Superior temporal gyrus (tissue), 1 donor: Measurements from ENCODE around the gene RYR2.

ENCODE experiments used
- DNase-seq: peaks from one replicate; pipeline ENCODE4 v3.0.0-alpha.2; 2016; ENCODE audit errors: extremely low spot score

The RYR2 gene

DNA sequence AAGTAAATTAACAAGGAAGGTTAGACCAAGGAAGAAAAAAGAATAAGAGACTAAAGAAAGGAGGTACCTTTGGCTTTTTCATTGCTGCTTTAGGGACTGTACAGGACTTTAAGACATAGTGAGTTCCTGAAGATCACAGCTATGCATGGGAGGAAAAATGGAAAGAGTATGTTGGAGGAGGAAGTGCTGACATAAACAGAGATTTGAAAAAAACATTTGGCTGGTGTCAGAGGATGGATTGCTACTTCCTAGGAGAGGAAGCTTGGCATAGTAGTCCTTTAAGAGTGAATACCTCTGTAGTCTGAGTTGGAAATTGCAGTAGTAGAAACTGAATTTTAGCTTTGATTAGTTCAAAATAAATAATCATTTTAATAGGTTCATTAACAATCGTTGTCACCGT, 398.4 kb downstream of the RYR2 start:
- no peak for DNase-seq

DNA sequence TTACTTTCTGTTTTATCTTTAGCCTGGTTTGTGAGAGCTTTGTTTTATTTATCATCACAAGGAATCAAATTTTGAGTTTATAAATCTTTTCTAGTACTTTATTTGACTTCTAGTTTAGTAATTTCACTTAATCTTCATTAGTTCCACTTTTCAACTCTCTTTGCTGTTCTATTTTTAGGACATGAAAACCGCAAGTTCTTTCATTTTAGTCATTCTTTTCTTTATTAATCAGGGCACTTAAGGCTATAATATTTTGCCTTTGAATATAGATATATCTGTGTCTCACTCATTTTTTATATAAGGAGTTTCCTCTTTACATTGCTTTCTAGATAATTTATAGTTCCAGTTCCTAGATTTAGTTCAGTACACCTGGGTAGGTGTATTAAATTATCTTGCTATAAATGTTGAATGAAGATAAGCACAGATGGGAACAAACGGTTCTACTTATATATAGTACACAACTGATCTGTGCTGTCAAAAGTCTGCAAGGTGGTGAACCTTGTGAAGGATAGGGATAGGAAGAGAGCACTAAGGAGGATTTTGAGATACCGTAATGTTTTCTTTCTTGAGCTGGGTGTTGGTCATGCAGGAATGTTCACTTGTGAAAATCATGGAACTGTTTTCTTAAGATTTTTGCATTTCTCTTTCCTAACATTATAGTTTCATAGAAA, 402.3 kb downstream of the RYR2 start:
- no peak for DNase-seq

DNA sequence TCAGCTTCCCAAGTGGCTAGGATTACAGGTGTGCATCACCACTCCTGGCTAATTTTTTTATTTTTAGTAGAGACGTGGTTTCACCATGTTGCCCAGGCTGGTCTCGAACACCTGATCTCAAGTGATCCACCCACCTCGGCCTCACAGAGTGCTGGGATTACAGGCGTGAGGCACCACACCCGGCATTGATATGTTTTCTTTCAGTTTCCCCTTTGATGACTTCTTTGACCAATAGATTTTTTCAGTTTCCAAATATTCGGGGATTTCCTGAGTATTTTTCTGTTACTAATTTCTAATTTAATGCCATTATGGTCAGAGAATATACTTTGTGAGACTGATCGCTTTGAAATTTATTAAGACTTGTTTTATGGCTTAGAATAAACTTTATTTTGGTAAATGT, 406.1 kb downstream of the RYR2 start:
- no peak for DNase-seq

DNA sequence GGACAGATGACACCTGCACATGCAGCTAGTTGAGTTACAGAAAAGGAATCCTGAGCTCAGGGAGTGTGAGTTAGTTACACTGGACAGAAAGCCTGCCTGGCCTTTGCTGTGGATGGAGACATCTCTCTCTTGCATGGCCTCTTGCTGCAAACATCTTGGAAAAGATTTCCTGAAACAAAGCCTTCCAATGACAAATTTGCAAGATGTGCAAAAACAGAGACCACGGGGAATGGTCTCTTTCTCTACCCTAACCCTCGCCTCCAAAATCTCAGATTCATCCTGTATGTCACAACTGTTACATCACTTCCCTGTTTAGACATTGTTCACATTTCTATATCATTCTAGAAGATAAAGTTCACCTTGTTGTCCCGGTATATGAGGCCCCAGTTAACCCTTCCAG, 415.6 kb downstream of the RYR2 start:
- no peak for DNase-seq

DNA sequence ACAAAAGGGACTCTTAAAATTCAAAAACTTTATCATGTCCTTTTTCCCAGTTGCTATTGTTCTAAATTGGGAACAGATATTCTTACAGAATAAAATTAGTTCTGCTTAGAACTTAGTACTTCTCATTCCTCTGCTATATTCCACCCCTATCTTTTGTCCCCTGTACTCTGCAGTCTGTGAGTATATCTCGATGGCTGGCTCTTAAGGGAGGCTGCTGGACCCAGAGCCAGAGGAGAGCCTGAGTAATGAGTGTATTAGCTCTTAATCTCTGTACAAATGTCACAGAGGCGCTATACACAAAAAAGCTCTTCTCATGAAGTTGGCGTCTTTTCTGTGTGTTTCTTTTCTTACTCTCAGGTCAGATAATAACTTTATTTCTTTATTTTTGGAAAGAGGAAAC, 425.3 kb downstream of the RYR2 start:
- no peak for DNase-seq

DNA sequence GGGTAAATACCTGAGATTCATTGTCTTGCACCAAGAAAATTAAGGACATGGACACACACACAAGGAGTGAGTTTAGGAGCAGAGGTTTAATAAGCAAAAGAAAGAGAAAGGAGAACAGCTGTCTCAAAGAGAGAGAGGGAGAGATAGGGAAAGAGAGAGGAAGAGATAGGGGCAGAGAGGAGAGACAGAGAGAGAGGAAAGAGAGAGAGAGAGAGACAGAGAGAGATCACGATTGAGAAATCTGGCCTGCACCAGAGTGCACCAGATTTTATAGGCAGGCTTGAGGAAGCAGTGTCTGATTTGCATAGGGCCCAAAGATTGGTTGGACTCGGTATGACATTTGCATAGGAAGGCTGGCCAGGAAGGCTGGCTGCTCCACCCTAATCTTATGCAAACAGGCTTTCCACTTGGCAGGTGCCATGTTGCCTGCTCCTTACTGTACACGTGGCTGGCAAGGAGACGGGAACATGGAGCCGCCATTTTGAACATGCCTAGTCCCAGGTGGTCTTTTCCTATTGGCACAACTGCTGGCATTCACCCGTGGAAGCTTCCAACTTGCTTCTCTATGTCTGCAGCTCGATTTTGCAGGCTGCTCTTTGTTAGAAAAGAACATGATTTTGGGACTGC, 428.8 kb downstream of the RYR2 start:
- no peak for DNase-seq

DNA sequence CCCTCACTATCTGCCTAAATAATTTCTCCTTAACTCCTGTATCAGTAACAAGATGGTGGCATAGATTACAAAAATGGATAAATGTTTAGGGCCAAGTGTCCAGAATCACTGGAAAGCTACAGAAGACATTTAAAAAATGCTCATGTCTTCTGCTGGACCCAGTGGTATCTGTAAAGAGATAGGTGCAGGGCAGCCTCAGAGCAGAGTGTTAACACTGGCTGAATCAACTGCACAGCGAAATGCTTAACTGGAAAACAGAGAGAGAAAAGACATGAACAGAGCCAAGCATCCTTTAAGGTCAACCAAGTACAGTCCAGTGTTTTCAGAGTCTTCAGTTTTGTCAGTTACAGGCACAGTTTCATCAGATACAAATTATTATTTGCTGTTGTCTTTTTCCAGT, 429.4 kb downstream of the RYR2 start:
- no peak for DNase-seq

DNA sequence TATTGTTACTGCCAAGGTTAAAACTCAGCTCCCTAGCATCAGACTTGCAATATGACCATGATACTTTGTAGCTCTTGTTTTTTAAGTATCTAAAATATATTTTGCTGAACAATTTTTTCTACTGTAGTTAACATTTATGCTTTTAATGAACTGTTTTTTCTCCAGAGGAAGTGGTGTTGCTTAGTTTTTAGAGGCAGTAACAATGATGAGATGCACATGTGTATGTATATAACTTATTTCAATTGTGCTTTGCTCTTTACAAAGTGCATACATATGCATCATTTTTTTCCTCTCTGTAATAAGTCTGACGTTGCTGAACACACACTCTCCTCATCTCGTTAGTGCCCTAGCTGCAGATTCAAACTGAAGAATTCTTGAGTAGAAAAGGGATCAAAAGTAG, 430.0 kb downstream of the RYR2 start:
- DNase-seq, result no peak

DNA sequence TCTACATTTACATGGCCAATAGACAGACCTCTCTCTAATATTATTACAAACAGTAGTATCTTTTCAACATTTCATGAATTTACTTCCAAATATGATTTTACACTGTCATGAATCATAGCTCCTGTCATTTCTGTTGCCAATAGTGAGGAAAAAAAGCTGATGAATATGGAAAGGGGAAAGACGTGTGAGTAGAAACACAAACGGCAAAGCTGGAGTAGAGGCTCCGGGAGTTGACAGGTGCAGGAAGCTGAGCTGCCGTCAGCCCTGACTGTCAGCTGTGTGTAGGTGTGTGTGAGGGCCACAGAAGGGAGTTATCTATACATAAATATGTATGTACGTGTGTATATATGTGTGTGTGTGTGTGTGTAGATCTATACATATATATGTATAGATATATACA, 431.9 kb downstream of the RYR2 start:
- no peak for DNase-seq

DNA sequence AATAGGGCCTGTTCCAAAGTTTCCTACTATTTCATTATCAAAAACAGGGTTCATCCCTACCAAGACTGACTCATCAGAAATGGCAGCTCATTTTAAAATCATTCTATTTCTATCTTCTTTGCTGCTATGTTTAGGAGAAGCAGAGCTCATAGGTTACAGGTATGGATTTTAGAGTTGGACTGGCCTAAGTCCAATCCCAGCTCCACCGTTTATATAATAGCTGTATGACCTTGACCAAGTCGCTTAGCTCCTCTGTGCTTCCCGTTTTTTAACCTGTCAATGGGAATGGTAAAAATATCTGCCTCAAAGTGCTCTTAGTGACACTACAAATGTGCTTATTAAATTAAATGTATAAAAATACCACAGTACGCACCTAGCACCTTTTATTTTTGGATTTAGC, 436.1 kb downstream of the RYR2 start:
- DNase-seq, result no peak

DNA sequence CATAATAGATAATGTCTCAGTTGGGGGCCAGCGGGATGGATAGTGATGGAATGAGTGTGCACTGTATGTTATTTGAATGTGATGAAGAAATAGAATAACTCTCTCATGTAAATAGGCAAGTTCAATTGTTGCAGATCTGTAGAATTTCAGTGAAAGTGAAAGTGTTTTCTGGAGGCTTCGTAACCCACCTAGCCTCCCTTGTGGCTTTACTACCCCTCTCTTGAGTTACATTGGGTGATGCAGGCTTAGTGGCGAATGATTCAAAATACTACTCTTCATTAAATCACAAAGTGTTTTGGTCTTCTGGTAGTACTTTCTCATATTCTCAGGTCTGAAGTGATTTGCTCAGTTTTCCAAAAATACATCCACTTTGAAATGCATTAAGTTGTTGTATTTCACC, 436.9 kb downstream of the RYR2 start:
- no peak for DNase-seq

DNA sequence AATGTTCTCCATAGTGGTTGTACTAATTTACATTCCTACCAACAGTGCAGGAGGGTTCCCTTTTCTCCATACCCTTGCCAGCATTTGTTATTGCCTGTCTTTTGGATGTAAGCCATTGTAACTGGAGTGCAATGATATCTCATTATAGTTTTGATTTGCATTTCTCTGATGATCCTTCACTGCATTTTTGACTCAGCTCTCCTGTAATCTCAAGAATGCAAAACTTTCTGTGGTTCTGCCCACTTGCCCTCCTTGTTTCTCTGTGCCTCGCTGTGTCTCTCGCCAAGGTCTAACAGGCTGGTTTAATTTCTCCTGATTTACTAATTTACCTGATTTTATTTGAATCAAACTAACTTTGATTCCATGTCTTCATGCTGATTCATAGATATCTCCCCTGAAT, 440.8 kb downstream of the RYR2 start:
- DNase-seq, result no peak

DNA sequence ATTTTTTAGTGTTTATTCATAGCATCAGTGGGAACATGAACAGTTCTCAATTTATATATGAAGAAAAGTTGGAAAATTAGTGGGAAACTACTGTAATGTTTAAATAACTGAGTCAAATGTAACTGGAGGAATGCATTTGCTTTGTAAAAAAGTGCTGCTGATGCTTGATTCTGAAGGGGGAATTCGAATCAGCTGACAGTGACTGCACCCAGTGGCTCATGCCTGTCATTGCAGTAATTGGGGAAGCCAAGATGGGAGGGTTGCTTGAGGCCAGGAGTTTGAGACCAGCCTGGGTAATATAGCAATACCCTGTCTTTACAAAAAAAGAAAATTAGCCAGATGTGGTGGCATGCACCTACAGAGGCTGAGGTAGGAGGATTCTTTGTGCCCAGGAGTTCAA, 450.4 kb downstream of the RYR2 start:
- DNase-seq, result no peak

DNA sequence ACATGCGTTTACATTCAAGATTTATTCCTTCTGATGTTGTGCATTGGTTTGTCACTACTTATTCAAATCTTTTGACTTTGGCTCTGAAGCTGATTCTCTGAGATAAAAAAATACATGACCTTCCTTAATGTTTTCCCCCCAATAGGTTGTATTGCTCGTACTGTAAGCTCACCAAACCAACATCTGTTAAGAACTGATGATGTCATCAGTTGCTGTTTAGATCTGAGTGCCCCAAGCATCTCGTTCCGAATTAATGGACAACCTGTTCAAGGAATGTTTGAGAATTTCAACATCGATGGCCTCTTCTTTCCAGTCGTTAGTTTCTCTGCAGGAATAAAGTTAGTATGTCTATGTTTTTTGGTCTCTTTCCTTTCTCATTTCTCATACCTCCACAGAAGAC, 458.6 kb downstream of the RYR2 start:
- DNase-seq, result no peak

DNA sequence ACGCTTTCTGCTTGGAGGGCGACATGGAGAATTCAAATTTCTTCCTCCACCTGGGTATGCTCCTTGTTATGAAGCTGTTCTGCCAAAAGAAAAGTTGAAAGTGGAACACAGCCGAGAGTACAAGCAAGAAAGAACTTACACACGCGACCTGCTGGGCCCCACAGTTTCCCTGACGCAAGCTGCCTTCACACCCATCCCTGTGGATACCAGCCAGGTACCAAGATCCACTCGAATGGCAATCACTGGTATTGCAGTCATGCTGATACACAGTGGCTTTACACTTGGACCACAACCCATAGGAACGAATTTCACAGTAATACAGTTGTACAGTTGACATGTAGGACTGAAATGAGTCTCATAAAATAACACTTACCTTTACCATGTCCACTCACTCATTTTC, 461.3 kb downstream of the RYR2 start:
- no peak for DNase-seq

DNA sequence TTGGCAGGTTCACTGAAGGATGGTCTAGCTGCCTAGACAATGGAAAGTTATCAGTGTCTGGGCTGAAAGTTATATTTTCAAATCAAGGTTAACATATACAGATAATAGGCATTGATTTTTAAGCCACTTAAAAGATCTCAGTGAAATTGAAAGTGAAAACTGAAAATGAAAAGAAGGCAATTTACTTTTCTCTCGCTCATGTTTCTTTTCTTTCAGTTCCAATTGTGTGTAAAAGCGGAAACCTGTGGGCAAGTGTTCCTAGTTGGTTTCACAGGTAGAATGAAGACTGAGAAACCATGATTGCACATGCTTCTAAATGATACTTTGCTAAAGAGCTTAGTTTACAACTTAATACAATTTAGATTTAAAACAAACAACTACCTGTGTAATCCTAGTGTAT, 465.0 kb downstream of the RYR2 start:
- DNase-seq, result no peak

DNA sequence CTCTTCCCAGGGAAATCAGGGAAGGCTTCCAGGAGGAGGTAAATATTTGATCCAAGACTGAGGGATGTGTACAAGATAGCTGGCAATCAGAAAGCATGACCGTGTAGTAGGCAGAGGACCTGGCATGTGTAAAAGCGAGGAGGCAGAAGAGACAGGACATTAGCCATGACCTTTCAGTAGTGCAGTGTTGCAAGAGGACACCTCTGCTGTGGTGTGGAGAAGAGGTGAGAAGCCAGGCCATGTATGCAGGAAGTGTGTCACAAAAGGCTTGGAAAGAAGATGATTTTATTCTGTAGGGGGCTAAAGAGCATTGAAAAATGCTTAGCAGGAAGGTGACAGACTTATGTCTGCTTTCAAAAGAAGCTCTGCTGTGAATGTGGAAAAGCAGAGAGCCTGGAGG, 467.8 kb downstream of the RYR2 start:
- DNase-seq, result no peak

DNA sequence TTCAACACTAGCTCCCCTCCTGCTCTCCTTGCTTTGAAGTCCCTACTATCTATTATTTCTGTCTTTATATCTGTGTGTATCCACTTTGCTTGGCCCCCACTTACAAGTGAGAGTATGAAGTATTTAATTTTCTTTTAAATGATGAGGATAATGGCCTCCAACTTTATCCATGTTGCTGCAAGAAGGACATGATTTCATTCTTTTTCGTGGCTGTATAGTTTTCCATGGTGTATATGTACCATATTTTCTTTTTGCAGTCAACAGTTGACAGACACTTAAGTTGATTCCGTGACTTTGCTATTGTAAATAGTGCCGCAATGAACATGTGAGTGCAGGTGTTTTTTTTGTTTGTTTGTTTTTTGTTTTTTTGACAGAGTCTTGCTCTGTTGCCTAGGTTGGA, 483.1 kb downstream of the RYR2 start:
- DNase-seq, result no peak

DNA sequence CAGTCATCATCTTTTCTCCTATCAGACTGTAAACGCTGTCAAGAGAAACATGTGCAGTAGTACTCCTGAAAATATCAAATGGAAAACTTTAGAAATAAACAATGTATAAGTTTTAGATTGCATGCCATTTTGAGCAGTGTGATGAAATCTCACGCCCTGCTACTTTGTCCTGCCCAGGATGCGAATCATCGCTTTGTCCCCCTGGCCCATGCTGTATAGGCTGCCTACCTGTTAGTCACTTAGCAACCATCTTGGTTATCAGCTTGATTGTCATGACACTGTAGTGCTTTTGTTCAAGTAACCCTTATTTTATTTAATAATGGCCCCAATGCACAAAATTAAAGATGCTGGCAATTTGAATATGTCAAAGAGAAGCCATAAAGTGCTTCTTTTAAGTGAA, 485.8 kb downstream of the RYR2 start:
- DNase-seq, result no peak

DNA sequence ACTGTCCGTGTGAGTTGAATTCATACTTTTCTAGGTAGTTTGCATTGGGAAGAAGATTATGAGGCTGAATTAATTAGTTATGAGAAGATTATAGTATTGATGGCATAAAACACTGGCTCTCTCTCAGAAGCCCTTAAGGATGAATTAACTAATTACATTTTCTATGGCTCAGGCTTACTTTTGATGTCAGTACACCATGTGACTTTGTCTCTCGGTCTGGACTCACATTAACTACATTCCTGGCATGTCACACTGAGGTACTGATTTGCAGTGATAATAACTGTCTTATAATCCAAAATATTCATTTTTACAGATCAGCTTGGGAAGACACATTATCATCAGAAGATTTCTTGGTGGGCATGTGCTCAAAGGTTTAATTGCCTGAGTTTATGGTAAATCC, 486.6 kb downstream of the RYR2 start:
- DNase-seq, result no peak

DNA sequence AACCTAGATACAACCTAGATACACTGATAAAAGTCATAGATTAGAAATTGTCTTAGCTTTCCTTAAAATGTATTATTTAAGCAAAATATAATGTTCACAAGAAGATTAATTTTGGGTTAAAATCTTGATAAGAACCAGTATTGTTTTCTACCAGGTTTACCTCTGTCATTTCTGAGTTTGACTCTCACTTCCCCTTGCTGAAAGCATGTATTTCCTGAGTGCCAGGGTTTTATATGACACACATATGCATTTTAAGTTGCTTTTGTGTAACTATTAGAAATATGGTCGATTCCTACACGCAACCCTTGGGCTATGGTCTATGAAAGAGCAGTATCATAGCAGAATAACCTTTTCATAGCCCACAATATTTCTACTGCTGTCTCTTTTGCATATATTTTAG, 497.1 kb downstream of the RYR2 start:
- no peak for DNase-seq

DNA sequence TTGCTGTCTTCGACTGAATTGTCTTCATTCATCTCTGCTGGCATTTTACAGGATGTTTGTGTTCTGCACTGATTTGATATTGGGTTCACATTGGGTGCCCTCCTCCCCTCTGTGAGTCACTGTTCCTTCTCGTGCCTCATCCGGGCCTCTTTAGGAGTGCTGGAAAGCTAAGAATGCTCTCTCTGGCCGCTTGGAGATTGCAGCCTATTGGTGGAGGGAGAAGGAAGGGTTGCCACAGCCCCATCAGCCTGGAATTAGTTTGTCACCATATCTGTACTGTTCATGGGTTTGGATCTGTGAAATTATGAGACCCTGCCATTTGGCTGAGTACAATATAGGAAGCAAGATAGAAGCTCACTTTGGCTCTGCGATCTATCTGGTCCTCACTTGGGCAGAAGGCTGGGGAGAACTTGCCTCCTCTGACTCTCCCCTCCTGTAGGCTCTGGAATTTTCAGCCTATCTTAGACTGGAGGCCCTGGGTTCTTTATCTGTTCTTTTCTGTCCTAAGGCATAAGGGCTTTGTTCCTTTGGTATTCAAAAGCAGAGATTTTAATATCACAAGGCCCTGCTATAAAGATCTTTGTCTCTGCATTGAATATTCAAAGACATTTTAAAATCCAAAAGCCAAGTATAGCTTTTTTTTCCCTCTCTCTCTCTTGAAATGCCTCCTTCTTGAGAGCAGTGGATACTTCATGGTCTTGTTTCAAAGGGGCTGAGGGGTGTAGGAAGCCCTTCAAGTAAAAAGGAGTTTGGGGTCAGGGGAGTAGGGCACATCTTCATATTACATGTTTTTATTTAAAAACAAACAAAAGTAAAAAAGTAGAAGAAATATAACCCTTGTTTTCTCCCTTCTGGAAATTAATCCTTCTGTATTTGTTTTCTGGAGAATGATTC, 500.8 kb downstream of the RYR2 start:
- DNase-seq, result no peak

DNA sequence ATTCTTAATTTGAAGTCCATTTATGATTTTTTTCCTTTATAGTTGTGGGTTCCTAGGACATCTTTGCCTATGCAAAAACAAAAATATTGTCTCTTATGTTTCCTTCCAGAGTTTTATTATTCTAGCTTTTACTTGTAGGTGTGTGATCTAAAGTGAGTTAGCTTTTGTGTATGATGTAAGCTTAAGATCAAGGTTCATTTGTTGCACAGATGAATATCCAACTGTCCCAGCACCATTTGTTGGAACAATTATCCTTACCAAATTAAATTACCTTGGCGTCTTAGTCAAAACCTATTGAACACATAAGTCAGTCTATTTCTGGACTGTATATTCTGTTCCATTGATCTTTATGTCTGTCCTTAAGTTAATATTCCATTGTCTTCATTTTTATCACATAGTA, 511.1 kb downstream of the RYR2 start:
- no peak for DNase-seq
